WI38 (cell line): ENCODE results near the gene SYNDIG1.

Source experiments
- H3K4me3 ChIP-seq: 2 replicates; pipeline ENCODE4 v1.5.1; 2011; ENCODE audit warnings: low read depth, mild to moderate bottlenecking, control low read depth, low read length
- CTCF ChIP-seq: IDR thresholded peaks from 2 replicates; pipeline ENCODE4 v1.5.1; 2012; ENCODE audit warnings: low read depth, mild to moderate bottlenecking, control low read depth, low read length

SYNDIG1 gene

GRCh38 chr20:24425523-24426135, 43.8 kb upstream of the SYNDIG1 start:
- H3K4me3 ChIP-seq: no peak overlapping the region
- TF ChIP-seq CTCF: no peak

GRCh38 chr20:24431279-24432045, 38.0 kb upstream of the SYNDIG1 start:
- H3K4me3 ChIP-seq: no peak overlapping the region
- TF ChIP-seq CTCF: no peak

- no peak for TF ChIP-seq CTCF
These were observed 37.4 kb upstream of the SYNDIG1 start for GRCh38 chr20:24432046-24432442.

GRCh38 chr20:24436160-24436559, 33.3 kb upstream of the SYNDIG1 start:
- TF ChIP-seq CTCF: no peak
- H3K4me3 ChIP-seq: no peak overlapping the region

More at GRCh38 chr20:24432046-24432442, 37.4 kb upstream of the SYNDIG1 start:
- no peak overlapping the region for H3K4me3 ChIP-seq

- TF ChIP-seq CTCF: no peak
- no peak overlapping the region for H3K4me3 ChIP-seq
These were observed 32.0 kb upstream of the SYNDIG1 start for GRCh38 chr20:24437196-24438082.

- no peak for TF ChIP-seq CTCF
- H3K4me3 ChIP-seq: no peak overlapping the region
These were observed 31.1 kb upstream of the SYNDIG1 start for GRCh38 chr20:24438331-24438730.
